NOMO-1 treated with DMSO at 0.1 percent for 48 hours (cell line): ENCODE measurements around the gene RAP2A.

ENCODE experiments used
- DNase-seq: peaks from one replicate; lab custom pipeline; 2025; ENCODE audit not compliant: unreplicated experiment; lab: John Stamatoyannopoulos, UW

RAP2A gene

DNA sequence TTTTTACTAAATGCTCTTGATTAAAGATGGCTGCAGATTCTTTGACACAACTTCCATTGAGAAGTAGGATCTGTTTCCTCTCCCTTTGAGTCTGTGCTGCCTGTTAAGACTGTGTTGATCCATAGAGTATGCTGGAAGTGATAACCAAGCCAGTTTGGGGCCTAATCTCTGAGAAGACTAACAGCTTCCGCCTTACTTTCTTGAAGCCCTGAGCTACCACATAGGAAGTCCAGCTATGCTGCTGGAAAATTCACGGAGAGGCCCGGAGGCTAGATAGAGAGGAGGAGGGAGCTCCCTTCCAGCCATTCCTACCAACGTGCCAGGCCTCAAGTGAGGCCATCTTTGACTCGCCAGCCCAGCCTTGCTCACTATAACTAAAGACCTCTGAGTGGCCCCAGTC is 12.5 kb downstream of the RAP2A start:
- no peak for DNase-seq

DNA sequence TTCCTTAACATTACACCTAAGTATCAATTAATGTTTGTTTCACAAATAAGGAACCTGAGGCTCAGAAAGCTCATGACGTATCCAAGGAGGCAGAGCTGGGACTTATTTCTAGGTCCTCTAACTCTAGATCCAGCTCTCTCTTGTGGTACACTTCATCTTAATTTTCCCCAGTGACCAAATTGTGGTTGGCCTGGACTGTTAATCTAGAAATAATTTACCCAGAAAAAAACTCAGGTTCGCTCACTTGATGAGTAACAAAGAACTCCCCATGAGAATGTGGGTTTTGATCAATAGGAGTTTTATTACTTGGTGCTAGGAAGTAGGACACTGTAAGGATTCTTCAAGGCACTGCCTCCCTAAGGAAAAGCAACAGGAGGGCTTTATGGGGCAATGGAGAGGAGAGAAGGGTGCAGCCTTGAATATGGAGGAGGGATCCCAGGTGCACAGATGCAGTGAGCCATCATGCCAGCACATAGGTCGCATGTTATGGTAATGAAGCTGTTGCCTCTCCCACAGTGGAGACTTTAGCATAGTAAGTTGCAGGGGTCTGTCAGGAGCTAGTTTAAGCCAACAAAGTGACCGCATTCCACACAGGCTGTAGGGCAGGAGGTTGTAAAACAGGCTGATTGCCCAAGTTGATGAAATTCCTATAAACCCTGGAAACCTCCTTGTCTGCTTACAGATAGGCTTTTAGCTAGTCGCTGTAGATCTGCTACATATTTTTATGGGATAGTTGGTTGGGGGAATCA is 14.7 kb downstream of the RAP2A start:
- no peak for DNase-seq

DNA sequence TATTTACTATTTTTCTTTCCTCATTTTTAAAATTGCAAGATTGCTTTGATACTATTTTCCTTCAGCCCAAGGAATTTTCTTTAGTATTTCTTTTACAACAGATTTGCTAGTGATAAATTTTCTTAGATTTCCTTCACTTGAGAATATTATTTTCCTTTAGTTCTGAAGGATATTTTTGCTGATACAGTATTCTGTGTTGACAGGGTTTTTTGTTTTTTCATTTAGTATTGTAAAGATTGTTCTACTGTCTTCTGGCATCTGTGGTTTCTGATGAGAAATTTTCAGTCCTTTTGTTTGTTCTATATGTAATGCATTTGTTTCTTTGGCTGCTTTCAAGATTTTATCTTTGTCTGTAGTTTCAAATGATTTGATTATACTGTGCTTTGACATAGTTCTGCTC is 20.7 kb downstream of the RAP2A start:
- no peak for DNase-seq

DNA sequence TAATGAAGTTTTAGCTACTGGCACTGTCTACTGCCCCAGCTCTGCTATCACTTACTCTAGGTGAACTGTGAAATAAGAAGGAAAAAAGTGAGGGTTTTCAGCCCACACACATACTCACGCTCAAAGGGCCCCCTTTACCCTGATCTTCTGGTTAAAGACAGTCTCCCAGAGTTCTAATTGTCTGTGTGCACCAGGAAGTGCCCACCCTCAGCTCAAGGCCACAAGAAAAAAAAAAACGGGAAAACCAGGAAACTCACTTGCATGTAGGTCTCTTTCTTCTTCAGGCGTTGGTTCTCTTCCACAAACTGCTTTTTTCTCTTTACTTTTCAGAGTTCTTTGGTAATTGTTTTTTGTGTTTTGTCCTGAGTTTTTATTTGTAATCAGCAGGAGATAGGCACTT is 22.1 kb downstream of the RAP2A start:
- DNase-seq = no peak

DNA sequence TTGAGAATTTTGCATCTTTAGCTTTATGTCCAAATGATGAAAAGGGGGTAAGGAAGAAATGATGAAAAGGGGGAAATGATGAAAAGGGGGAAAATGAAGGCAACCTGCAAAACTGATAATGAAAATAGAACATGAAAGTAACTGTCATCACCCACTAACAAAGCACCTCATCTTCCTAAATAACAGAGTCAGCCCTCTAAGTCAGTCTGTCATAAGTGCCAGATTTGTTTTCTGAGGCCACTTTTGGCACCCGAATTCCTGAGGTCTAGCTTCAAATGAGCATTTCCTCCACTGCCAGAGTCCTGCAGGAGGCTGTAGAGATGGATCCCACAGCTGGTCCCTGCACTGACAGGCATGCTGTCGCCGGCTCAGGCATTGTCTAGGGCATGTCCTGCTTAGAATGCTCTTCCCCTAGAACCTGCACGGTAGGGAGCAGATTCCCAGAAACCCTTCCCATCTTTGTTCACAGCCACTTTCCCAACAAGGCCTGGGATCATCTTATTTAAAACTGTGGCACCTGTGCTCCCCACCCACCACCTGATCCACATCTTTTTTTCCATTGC is 25.3 kb downstream of the RAP2A start:
- no peak for DNase-seq

DNA sequence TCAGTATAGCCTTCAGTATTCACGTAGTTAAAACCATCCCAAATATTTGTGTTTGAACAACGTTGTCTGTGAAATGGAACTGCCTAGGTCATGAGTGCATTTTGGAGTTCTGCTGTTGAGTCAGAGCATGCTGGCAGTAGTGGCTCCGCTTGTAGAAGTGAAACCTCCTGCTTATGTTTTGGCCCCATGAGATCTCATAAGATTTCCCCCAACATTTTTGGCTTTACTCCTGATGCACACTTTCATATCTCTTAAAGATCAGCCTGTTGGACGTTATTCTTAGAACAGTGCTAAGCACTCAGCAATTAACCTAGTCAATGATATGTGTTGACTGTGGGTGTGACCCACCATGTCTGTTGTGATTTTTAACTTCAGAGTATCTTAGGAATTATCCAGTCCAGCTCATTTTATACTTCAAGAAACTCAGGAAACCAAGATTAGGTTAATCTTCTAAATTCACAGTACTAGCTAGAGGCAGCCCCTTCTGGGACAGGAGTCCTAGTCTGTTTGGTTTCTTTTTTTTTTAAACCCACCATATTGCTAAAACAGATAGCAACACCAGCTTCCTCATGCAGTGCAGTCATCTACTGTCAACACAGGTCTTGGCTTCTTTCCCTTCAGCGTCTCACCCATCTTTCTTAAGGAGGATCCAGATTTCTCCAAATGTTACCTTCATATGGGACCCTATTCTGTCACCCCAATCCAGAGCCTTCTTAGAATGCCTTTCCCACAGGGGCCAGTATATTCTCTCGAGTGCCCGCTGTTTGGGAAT is 26.2 kb downstream of the RAP2A start:
- peak; percentile 3 for DNase-seq

DNA sequence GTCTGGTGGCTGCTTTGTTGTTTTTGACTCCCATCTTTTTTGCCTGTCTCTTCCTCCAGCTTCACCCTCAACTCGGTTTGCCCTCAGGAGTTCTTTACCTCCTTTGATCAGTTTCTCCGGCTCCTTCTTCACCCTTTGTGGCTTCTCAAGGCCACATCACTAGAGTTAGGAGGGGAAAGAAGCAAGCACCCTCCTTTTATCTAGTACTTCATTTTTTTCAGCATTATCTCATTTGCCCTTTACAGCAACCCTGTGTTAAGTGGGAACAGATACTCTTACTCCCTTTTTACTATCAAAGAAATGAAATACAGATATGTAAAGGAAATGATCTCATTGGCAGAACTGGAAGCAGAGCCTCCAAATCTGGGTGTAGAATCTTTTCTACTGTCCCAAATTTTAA is 26.9 kb downstream of the RAP2A start:
- DNase-seq = no peak

DNA sequence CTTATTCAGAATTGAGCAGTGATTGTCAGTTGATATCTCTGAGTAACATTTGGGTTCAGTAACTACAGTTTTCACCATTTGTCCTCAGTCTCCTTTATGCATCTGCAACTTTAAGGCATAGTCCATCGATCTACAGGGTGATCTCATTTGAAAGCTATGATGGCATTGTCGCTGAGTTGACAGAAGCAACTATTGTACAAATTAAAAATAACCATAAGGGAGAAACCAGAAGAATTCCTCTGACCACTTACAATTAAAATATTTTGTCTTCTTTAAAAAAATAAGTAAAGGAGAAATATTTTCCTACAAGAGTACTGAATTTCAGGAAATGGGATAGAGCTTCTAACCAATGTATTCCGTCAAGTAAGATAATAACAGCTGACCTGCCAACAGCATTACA is 30.6 kb downstream of the RAP2A start:
- DNase-seq = no peak

DNA sequence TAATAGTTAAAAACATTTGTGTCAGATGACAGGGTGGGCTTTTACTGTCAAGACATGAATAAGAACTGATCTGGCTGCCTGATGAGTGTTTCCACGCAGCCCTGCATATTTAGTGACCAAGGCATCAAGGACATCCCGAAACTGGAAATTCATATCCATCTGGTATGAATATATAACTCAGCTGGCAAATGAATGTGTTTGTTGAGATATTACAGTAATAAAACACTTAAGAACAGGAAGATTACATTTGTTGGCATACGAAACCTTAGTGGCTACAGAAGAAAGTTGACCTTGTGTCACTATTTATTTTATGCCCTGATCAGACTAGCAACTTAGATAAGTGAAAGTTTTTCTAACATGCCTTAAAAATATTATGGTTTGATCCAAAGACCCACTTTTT is 32.8 kb downstream of the RAP2A start:
- DNase-seq = no peak

DNA sequence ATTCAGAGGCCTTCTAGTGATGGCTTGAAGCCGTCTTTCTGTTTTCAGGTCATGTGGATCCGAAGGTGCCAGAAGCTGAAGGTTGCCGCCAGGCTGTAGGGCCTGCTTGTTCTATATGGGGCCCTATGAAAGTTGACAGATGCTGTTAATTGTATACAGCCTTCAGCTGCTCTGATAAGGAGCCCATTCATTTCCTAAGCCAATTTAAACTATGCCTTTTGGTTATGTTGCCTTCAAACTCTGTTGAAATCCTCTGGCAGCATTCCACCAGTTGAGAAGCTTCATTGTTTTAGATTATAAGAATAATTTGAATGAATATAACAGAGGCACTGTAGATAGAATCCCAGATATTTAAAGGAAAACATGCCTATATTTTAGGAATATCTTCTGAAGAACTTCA is 34.4 kb downstream of the RAP2A start:
- no peak for DNase-seq

DNA sequence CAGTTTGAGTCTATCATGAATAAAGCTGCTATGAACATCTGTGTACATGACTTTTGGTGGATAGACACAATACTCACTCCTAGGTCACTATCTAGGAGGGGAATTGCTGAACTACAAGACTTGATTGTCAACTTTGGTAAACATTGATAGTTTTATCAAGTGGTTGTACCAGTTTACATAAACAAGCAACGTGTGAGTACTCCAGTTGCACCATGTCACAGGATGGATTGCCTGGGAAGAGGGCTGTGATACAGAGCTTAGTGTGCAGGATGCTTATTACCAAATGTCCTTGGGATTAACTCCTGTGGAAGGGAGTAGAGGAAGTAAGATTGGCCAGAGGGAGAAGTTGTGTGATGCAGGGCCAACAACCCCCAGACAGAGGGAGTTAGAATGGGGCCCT is 37.7 kb downstream of the RAP2A start:
- no peak for DNase-seq

DNA sequence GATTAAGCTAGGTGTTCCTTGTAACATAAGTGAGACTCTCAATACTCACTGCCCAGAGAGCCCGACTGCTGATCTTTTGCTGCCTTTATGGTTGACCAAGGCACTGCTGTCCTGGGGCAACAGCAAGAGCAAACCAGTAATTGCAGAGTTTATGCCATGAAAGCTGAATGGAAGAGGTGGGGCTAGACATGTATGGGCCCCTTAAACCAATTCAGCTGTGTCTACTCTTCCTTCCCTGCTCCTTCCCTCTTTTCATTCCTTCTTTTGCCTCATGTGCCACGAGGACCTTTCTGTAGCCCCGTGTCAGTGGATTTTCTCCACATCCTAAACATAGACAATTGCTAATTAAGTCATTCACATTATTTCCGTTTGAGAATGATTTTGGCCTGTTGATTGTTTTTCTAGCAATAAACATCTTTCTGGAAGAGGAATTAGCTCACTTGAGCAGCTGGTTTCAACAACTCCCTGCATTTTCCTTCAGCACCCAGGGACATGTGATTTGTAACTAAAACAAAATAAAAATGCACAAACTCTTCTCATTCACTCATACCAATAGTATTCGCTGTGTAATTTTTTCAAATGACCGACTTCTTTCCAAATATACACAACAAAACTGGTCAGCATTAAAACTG is 40.5 kb downstream of the RAP2A start:
- DNase-seq = no peak

DNA sequence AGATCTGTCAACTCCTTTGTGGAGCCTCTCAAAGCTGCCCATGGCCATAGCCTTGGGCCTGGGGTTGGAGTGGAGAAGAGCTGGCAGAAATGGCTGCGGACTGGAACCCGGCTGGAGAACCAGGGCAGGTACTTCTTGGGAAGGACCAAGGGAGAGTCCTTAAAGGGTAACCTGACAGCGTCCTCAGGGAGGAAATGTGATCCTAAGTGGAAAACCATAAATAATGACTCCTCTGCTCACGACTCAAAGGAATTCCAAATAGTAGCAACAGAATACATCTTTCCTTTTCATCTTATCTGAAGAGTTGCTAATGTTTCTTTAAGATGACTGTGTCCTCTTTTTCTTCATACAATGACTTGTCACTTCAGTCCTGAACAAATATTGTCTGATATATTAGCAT is 41.0 kb downstream of the RAP2A start:
- DNase-seq = no peak

DNA sequence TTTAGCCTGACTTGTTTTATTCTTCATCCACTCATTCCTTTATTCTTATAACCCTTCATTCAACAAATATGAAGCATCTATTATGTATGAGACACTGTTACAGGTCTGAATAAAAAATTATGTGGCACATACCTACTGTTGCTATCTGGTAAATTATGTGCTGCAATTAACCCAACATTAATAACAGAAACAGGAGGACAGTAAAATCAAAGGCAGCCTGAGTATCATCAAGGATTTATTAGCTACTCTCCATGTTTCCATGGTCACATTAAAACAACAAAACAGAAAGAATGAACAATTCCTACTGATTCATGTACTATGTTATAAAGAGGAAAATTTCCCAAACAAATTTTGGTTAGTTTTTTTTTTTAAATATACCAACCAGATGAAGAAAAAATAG is 43.9 kb downstream of the RAP2A start:
- no peak for DNase-seq

DNA sequence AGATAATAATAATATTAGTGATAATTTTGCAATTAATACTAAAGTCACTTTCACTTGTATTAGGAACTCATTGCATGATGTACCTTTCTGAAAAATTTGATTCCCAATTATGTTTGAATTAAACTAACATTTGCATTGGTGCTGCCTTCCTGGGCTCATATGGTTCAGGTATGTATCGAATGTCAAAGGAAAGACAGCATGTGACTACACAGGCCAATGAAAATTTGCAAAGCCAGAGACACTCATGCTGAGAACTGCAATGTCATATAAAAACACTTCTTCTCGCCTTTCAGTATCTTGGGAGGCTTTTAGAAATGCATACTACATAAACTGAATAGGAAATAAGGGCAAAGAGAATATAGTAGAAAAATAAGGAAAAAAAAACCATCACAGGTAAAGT is 44.3 kb downstream of the RAP2A start:
- no peak for DNase-seq

DNA sequence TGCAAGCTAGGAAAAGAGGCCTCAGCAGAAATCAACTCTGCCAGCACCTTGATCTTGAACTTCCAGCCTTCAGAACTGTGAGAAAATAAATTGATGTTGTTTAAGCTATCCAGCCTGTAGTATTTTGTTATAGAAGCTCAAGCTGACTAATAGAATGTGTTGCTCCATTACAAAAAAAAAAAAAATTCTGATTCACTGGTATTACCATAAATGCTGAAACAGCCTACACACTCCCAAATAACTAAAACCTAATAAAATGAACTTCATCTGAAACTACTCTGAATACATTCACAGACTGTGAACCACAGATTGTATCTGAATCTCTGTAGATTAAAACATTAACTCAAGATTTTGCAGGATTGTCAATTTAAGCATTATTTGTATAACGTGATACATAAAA is 49.5 kb downstream of the RAP2A start:
- DNase-seq = no peak

DNA sequence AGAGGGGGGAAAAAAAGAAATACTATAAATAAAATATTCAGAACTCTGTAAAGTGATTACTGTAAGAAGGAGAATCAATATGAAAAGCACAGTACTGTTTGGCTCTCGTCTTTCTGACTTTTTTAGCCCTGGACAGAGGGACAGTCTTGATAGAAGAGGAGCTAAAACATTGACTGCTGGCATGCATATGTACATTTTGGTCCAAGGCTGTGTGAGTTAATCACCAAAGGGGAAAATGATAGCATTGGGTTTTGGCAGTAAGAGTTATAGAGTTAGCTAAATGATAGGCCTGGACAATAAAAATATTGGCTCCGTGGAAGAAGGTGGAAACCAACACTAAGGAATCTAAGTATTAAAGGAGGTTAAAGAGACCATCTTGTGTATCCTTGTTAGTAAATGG is 50.3 kb downstream of the RAP2A start:
- DNase-seq = no peak

DNA sequence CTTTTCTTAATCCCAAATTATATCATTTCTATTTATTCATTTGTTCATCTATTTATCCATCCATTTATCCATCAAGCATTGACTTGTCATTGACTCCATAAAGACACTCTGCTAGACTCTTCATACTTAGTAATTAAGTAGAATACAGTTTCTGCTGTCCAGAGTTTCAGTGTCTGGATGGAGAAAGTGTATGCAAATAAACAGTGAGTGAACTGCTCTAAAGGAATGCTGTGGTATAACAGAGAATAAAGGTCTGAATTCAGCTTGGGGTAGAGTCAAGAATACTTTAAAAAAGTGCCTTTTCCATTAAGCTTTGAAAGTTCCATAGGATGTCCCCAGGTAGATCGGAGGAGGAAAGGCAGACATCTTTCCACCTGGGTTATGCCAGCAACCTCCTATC is 51.4 kb downstream of the RAP2A start:
- no peak for DNase-seq

DNA sequence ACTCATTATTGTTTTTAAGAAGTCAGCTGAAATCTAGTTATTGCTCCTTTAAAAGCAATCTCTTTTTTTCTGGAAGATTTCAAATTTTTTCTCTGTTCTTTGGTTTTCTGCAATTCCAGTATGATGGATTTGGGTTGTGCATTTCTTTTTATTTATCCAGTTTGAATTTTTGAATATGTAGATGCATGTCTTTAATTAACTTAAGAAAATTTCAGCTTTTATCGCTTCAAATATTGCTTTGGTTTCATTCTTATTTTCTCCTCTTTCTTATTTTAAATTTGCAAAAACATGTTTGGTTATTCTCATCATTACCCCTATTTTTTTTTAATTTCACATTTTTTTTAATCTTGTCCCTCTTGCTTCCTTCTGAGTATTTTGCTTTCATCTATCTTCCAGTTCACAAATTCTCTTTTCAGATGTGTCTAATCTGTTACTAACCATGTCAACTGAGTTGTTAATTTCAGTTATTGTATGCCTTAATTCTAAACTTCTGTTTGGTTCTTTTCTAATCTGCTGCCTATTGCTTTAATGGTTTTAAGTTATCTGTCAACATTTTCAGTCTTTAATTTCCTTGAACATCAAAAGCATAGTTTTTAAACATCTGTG is 56.8 kb downstream of the RAP2A start:
- DNase-seq = no peak

DNA sequence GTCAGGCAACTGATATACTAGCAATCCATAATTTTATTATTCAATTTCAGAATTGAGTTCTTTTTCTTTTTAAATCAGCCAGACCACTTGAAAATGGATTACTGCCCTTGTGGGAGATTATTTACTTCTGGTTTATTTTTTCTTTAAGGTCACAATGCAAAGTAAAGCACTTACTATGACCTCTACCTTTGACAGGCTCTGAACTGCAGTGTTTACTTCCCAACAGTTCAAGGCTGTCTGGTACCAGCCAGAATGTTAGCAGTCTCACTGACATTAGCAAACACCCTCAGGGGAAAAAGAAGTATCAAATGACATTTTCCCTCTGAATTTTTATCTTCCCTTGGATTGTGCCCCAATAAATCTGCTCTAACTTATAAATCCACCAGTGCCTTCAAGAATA is 57.5 kb downstream of the RAP2A start:
- no peak for DNase-seq

DNA sequence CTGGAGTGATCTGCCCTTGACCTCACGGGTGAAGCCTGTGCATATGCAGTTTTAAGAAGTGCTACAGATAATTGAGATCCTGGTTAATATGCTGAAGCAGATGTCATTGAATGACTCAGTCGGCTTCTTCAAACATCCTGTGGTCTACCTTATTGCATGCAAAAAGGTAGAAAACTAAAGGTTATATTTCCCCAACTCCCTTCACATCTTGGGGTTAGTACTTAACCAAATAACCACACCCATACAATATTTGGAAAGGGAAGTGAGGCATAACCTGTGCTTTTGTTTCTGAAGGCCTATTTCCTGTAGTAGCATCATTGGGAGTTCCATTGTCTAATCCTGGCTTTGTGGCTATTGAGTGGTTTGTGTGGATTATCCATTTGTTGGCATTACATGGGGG is 58.3 kb downstream of the RAP2A start:
- no peak for DNase-seq
